Iris pigment epithelial cell (primary cell): ENCODE results near the gene STIM1.
A peak's percentile ranks its signal among the peaks of the same experiment; 100 is the strongest.
"Not testable (repeated sequence)": the region's sequence is repeated elsewhere in the genome, so short reads cannot be mapped to it uniquely, and the experiment has no call there.

Experiments used
- DNase-seq: peaks from one replicate; pipeline ENCODE4 v3.0.0-alpha.2; 2011; ENCODE audit warnings: low read depth

The STIM1 gene

GRCh38 chr11:3885855-3886254 is 30.4 kb downstream of the STIM1 start:
- DNase-seq, result peak; percentile 30

GRCh38 chr11:3886985-3887384 is 31.5 kb downstream of the STIM1 start:
- DNase-seq, result no peak

- no peak for DNase-seq
These were observed 33.4 kb downstream of the STIM1 start for GRCh38 chr11:3888876-3889275.

- DNase-seq, result no peak
These were observed 34.5 kb downstream of the STIM1 start for GRCh38 chr11:3890014-3890413.

- DNase-seq, result no peak
These were observed 35.3 kb downstream of the STIM1 start for GRCh38 chr11:3890806-3891205.

GRCh38 chr11:3891751-3892150 is 36.3 kb downstream of the STIM1 start:
- no peak for DNase-seq

GRCh38 chr11:3892156-3892555 is 36.7 kb downstream of the STIM1 start:
- no peak for DNase-seq

- no peak for DNase-seq
These were observed 37.8 kb downstream of the STIM1 start for GRCh38 chr11:3893311-3893710.

GRCh38 chr11:3894128-3894731 is 38.8 kb downstream of the STIM1 start:
- DNase-seq, result no peak

- DNase-seq, result no peak
These were observed 41.2 kb downstream of the STIM1 start for GRCh38 chr11:3896644-3897043.

GRCh38 chr11:3900230-3900629 is 44.8 kb downstream of the STIM1 start:
- not testable (repeated sequence) for DNase-seq

- DNase-seq, result no peak
These were observed 46.0 kb downstream of the STIM1 start for GRCh38 chr11:3901249-3902025.

- no peak for DNase-seq
These were observed 47.0 kb downstream of the STIM1 start for GRCh38 chr11:3902441-3902840.

GRCh38 chr11:3903207-3903896 is 47.9 kb downstream of the STIM1 start:
- DNase-seq, result no peak

- no peak for DNase-seq
These were observed 48.8 kb downstream of the STIM1 start for GRCh38 chr11:3904228-3904627.

GRCh38 chr11:3905080-3905953 is 49.9 kb downstream of the STIM1 start:
- DNase-seq, result peak; percentile 90

GRCh38 chr11:3906166-3906565 is 50.7 kb downstream of the STIM1 start:
- no peak for DNase-seq

GRCh38 chr11:3907590-3907989 is 52.1 kb downstream of the STIM1 start:
- no peak for DNase-seq

- no peak for DNase-seq
These were observed 54.4 kb downstream of the STIM1 start for GRCh38 chr11:3909901-3910300.

- no peak for DNase-seq
These were observed 56.5 kb downstream of the STIM1 start for GRCh38 chr11:3911908-3912505.

- no peak for DNase-seq
These were observed 58.5 kb downstream of the STIM1 start for GRCh38 chr11:3913921-3914320.

GRCh38 chr11:3914805-3915204 is 59.3 kb downstream of the STIM1 start:
- DNase-seq, result no peak
